ENCODE measurements around the gene STON1. TPM values are rescaled to one million over a fixed set of nuclear protein-coding genes. Genes with fewer than 3 reads are reported as not detected.

Gene STON1
- total RNA-seq, 1 donor from 2014 or later, result 0.88 TPM

DNA sequence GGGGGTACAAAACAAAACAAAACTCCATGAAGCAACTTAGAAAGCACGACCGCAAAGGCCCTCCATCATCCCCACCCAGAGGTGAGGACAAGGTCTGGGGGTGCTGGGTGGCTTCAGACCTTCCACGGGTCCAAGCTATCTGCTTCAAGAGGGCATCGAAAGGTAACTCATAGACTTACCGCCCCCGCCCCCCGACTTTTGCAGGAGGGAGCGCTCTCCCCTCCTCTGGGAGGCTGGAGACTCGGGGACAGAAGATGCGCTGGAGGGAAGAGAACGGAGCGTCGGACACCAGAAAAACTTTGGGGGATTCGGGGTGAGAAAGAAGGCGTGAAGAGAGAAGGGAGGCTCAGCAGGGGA, 300 bp upstream of the STON1 start:
- no peaks in the 10 kb centered on the region for H3K27me3 ChIP-seq (ENCODE audit: control insufficient read depth, insufficient read depth, low read length)
- TF ChIP-seq, protein P1, sequence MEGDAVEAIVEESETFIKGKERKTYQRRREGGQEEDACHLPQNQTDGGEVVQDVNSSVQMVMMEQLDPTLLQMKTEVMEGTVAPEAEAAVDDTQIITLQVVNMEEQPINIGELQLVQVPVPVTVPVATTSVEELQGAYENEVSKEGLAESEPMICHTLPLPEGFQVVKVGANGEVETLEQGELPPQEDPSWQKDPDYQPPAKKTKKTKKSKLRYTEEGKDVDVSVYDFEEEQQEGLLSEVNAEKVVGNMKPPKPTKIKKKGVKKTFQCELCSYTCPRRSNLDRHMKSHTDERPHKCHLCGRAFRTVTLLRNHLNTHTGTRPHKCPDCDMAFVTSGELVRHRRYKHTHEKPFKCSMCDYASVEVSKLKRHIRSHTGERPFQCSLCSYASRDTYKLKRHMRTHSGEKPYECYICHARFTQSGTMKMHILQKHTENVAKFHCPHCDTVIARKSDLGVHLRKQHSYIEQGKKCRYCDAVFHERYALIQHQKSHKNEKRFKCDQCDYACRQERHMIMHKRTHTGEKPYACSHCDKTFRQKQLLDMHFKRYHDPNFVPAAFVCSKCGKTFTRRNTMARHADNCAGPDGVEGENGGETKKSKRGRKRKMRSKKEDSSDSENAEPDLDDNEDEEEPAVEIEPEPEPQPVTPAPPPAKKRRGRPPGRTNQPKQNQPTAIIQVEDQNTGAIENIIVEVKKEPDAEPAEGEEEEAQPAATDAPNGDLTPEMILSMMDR (IDR thresholded peaks at IDR 0.05; ENCODE audit: insufficient read depth, low read length, poor library complexity, severe bottlenecking), result no peak
- DNase-seq (ENCODE audit: low read depth), result no peak
- no peaks in the 10 kb centered on the region for H3K36me3 ChIP-seq (ENCODE audit: control insufficient read depth, insufficient read depth, low read length)
- H3K4me3 ChIP-seq (ENCODE audit: low read depth, low read length), result peak overlapping the region; percentile 59

DNA sequence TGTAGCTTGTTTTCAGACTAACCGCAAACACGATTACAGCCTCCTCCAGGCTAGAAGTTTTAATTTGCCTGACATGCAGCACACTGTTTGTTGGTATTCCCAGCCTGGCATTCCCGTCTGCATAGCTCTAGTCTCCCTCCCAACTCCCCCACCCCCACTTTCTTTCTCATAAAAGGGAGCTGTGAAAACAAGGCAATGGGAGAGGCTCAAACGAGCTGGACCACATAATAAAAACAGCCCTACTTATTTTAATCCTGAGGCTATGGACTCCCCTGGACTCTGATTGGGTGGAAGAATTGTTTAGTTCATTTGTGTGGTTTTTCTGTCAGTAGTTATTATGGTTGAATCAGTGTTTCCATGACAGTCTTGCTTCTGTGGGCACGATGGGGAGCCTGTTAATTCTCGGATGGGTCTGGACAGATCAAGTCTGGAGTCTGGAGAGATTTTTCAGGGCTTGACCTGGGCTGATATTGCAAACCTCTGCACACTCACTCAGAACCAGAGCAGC, 1.2 kb downstream of the STON1 start:
- DNase-seq (ENCODE audit: low read depth), result peak; percentile 23
- H3K4me3 ChIP-seq (ENCODE audit: low read depth, low read length), result peak overlapping the region; percentile 59
- no peaks in the 10 kb centered on the region for H3K27me3 ChIP-seq (ENCODE audit: control insufficient read depth, insufficient read depth, low read length)
- no peaks in the 10 kb centered on the region for H3K36me3 ChIP-seq (ENCODE audit: control insufficient read depth, insufficient read depth, low read length)
- TF ChIP-seq, protein P1 (IDR thresholded peaks at IDR 0.05; ENCODE audit: insufficient read depth, low read length, poor library complexity, severe bottlenecking), result no peak

DNA sequence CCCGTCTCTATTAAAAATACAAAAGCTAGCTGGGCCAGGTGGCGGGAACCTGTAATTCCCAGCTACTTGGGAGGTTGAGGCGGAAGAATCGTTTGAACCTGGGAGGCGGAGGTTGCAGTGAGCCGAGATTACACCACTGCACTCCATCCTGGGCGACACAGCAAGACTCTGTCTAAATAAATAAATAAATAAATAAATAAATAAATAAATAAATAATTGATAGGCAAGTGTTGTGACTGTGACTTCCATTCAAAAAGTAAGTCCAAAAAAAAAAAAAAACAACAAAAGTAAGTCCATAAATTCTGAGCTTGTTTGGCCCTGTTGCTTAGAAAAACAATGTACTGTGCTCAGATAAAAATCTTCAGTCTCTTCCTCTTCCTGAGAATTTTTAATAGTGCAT, 2.2 kb downstream of the STON1 start:
- H3K4me3 ChIP-seq (ENCODE audit: low read depth, low read length), result no peak overlapping the region
- H3K27me3 ChIP-seq (ENCODE audit: control insufficient read depth, insufficient read depth, low read length), result no peaks in the 10 kb centered on the region
- TF ChIP-seq, protein P1 (IDR thresholded peaks at IDR 0.05; ENCODE audit: insufficient read depth, low read length, poor library complexity, severe bottlenecking), result no peak
- no peak for DNase-seq (ENCODE audit: low read depth)
- H3K36me3 ChIP-seq (ENCODE audit: control insufficient read depth, insufficient read depth, low read length), result no peaks in the 10 kb centered on the region

DNA sequence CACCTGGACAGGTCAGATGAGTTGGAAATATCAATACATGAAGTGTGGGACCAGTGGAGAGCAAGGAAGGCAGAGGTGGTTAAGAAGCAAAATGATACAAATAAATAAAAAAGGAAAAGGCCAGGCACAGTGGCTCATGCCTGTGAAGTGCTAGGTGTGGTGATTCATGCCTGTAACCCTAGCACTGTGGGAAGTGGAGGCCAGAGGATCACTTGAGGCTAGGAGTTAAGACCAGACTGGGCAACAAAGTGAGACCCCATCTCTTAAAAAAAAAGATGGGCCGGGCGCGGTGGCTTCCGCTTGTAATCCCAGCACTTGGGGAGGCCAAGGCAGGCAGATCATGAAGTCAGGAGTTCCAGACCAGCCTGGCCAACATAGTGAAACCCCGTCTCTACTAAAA, 2.9 kb downstream of the STON1 start:
- Histone ChIP-seq H3K36me3 (ENCODE audit: control insufficient read depth, insufficient read depth, low read length) (no peaks in the 10 kb centered on the region), H3K27me3 (ENCODE audit: control insufficient read depth, insufficient read depth, low read length) (no peaks in the 10 kb centered on the region), H3K4me3 (ENCODE audit: low read depth, low read length) (no peak overlapping the region)
- TF ChIP-seq, protein P1 (IDR thresholded peaks at IDR 0.05; ENCODE audit: insufficient read depth, low read length, poor library complexity, severe bottlenecking), result no peak
- DNase-seq (ENCODE audit: low read depth), result no peak

DNA sequence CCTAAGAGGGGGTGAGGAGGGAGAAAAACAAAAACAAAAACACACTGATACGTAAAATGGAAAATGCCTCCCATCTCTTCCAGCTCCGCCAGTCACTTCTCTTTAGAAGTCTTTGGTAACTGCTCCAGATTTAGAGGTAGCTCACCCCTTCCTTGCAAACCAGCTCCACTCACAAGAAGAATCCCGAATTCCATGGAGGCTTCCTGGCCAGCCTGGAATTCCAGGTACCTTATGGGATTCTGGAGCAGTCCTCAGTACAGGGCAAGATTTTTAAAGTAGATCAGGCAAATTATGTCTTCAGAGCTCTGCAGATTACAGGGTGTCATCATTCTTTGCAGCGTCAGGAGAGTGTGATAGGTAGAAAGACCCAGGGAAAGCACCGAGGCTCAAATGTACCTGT, 4.8 kb downstream of the STON1 start:
- Histone ChIP-seq H3K27me3 (ENCODE audit: control insufficient read depth, insufficient read depth, low read length) (no peaks in the 10 kb centered on the region), H3K4me3 (ENCODE audit: low read depth, low read length) (no peak overlapping the region), H3K36me3 (ENCODE audit: control insufficient read depth, insufficient read depth, low read length) (no peaks in the 10 kb centered on the region)
- TF ChIP-seq, protein P1 (IDR thresholded peaks at IDR 0.05; ENCODE audit: insufficient read depth, low read length, poor library complexity, severe bottlenecking), result no peak
- DNase-seq (ENCODE audit: low read depth), result no peak

DNA sequence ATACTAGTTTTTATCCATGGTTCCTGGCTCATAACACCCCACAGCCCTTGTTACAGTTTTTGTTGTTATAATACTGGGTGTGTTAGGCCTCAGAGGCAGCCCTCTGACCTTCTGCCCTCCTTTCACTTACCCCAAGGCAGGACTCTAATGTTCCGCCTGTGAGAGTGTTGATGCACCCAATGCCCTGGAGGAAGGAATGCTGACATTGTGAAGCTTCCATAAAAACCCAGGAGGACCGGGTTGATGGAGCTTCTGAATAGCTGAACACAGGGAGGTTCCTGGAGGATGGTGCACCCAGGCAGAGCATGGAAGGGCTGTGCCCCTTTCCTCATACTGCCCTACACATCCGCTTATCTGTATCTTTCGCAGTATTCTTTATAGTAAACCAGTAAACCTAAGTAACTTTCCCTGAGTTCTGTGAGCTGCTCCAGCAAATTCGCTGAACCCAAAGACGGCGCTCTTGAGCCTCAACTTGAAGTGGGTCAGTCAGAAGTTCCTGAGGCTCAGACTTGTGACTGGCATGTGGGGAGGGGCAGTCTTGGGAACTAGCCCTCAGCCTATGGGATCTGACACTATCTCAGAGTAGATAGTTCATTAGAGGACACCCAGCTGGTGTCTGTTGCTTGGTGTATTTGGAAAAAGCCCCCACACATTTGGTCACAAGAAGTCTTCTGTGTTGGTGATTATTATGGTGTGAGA, 10.4 kb downstream of the STON1 start:
- TF ChIP-seq, protein P1 (IDR thresholded peaks at IDR 0.05; ENCODE audit: insufficient read depth, low read length, poor library complexity, severe bottlenecking), result no peak
- no peak for DNase-seq (ENCODE audit: low read depth)
- no peaks in the 10 kb centered on the region for H3K27me3 ChIP-seq (ENCODE audit: control insufficient read depth, insufficient read depth, low read length)

More for the DNA sequence above, 10.4 kb downstream of the STON1 start:
- Histone ChIP-seq H3K36me3 (ENCODE audit: control insufficient read depth, insufficient read depth, low read length) (no peaks in the 10 kb centered on the region), H3K4me3 (ENCODE audit: low read depth, low read length) (no peak overlapping the region)
